GM06990 (cell line): ENCODE measurements around the gene BRF1.

ENCODE experiments used
- DNase-seq: peaks from one replicate; pipeline ENCODE4 v3.0.0-alpha.2; 2011; ENCODE audit not compliant: insufficient read length; ENCODE audit errors: extremely low read depth
- H3K27me3 ChIP-seq: replicated peaks from 2 replicates; pipeline ENCODE4 v1.6.0; 2011; ENCODE audit warnings: low read length; ENCODE audit not compliant: control insufficient read depth, insufficient read depth
- H3K36me3 ChIP-seq: 2 replicates; pipeline ENCODE4 v1.5.1; 2011; ENCODE audit warnings: low read length; ENCODE audit not compliant: control insufficient read depth, insufficient read depth
- H3K4me3 ChIP-seq: replicated peaks from 2 replicates; pipeline ENCODE4 v1.5.1; 2011; ENCODE audit warnings: low read depth, mild to moderate bottlenecking, control low read depth, low read length
- TF ChIP-seq, protein P1 (sequence below): IDR thresholded peaks from 2 replicates; pipeline ENCODE4 v1.5.1; 2011; ENCODE audit warnings: low read length, control low read depth, mild to moderate bottlenecking, inconsistent platforms; ENCODE audit not compliant: insufficient read depth, poor library complexity, severe bottlenecking

BRF1 gene

DNA sequence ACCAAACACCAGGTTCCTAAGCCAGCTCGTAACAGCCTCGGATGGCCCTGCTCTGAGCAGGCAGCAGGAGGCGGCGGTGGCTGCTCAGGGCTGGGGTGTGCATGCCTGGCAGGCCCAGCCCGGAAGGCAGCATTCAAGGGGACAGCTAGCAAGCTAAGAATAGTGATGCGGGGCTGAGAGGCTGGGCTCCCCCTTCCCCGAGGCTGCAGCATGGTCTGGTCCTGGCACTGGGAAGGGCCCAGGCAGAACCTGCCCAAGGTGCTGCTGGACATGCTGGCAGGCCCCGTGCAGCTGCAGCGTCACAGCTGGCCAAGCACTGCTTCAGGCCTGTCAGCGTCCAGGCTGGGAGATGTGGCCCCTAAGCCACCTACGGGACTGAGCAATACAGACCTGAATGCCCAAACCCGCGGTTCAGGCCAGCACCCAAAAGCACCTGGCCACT, 93.3 kb downstream of the BRF1 start:
- no peak for DNase-seq
- Histone ChIP-seq H3K27me3 (no peaks in the 10 kb centered on the region), H3K36me3 (peaks cover 4% of the 10 kb centered on the region), H3K4me3 (no peak overlapping the region)
- TF ChIP-seq, protein P1, sequence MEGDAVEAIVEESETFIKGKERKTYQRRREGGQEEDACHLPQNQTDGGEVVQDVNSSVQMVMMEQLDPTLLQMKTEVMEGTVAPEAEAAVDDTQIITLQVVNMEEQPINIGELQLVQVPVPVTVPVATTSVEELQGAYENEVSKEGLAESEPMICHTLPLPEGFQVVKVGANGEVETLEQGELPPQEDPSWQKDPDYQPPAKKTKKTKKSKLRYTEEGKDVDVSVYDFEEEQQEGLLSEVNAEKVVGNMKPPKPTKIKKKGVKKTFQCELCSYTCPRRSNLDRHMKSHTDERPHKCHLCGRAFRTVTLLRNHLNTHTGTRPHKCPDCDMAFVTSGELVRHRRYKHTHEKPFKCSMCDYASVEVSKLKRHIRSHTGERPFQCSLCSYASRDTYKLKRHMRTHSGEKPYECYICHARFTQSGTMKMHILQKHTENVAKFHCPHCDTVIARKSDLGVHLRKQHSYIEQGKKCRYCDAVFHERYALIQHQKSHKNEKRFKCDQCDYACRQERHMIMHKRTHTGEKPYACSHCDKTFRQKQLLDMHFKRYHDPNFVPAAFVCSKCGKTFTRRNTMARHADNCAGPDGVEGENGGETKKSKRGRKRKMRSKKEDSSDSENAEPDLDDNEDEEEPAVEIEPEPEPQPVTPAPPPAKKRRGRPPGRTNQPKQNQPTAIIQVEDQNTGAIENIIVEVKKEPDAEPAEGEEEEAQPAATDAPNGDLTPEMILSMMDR = no peak

DNA sequence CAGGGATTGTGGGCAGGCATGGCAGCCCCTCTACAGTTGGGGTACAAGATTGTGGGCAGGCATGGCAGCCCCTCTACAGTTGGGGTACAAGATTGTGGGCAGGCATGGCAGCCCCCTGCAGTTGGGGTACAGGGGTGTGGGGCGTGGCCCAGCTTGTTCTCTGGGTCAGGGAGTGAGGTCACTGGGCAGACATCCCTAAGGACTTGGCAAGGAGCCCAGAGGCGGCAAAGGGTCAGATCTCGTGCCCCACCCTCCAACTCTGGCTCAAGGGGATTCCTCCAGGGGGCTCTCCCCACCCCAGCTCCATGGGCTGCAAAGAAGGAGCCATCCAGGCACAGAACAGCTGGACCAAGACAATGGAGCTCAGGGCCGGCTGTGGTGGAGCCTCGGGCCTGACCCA, 93.9 kb downstream of the BRF1 start:
- peaks cover 4% of the 10 kb centered on the region for H3K36me3 ChIP-seq

DNA sequence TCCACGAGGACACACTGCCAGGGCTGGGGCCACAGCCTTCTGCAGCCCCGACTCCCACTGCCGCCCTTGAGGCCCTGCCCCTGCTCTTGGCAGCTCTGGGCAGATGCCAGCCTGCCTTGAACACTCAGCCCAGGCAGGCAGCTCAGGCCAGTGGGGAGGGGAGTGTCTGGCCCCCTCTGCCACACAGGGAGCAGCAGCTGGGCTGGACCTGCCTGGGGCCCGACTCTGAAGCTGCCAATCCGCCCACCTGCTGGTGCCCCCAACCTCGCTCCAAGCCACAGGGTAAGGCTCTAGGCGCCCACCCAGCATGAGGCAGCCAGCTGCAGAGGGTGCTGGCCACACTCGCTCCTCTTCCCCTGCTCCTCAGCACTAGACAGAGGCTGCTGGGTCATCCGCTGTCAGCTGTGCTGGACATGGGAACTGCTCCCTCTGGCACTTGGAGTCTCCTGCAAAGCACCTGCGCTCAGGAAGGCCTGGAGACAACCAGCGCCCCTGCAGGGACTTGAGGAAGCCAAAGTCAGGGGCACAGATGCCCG, 95.1 kb downstream of the BRF1 start:
- TF ChIP-seq, protein P1 = no peak
- Histone ChIP-seq H3K4me3 (no peak overlapping the region), H3K36me3 (peaks cover 2% of the 10 kb centered on the region; the same call in 1 of the 2 replicates), H3K27me3 (no peaks in the 10 kb centered on the region)
- no peak for DNase-seq

More for the DNA sequence above, 93.9 kb downstream of the BRF1 start:
- no peak for DNase-seq
- Histone ChIP-seq H3K27me3 (no peaks in the 10 kb centered on the region), H3K4me3 (no peak overlapping the region)
- TF ChIP-seq, protein P1 = no peak

DNA sequence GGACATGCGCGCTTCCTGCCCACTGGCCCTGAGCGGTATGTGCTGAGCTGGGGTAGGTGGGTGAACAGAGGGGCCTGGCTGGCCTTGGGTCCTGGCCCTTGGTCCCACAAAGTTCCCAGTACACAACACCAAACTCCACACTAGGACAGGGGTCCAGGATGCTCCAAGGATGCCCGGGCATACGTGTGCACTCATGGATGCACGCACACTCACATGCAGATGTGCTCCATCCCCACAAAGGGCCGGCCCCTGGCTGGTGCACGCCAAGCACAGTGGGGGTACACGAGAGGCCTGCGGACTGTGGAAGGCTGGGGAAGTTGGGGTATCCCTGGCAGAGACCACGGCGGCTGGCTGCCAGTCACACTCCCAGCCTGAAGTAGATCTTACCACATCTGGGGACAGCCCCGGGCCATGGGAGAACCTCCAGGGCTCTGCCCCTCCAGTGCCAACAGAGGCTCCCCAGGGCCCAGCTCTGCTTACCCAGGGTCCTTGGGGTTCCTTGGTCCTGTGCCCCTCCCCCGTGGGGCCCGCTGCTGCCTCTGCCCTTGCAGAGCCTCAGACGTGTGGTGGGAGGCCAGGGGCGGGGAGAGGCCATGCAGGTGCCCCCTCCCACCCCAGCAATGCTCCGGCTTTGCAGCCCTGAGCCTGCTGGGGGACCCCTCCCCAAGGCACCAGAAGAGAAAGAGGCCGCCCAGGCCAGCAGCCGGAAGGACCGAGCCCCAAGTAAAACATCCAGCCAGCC, 95.7 kb downstream of the BRF1 start:
- Histone ChIP-seq H3K27me3 (no peaks in the 10 kb centered on the region; the same call in 1 of the 2 replicates), H3K4me3 (no peak overlapping the region), H3K36me3 (no peaks in the 10 kb centered on the region; the same call in 1 of the 2 replicates)
- TF ChIP-seq, protein P1 = no peak
- DNase-seq = no peak

DNA sequence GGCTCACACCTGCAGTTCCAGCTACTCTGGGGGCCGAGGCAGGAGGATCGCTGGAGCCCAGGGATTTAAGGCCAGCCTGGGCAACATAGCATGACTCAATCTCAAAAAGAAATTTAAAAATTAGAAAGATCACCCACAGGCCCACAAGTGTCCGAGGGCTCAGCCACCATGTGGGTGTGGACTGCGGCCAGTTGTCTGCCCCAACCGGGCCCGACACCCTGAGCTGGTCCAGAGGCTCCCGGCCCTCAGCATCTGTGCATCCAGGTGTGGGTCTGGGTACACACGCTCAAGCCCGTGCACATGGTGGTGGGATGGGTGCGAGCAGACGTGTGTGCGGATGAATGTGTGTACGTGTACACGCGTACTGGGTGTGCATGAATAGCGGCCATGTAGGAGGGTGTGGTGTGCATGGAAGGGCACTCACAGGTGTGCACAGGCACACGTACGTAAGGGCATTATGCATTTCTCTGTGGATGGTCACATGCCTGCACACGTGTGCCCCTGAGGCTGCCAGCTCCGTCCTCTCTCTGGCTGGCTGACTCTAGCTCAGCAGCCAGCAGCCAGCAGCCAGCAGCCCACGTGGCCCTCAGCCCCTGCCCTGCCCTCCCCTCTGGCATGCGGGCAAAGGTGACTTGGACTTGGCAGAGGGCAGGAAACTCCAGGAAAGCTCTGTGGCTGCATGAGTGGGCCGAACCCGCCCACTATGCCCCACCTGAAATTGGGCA, 96.4 kb downstream of the BRF1 start:
- Histone ChIP-seq H3K4me3 (no peak overlapping the region), H3K27me3 (no peaks in the 10 kb centered on the region; the same call in 1 of the 2 replicates), H3K36me3 (no peaks in the 10 kb centered on the region)
- TF ChIP-seq, protein P1 = no peak
- DNase-seq = no peak
